Neuronal stem cell (in vitro differentiated cells): ENCODE results near the gene TRIM9.
A peak's percentile ranks its signal among the peaks of the same experiment; 100 is the strongest.

Experiments used
- DNase-seq: peaks from one replicate; pipeline ENCODE4 v3.0.0-alpha.2; 2013; ENCODE audit warnings: low spot score
- H2AFZ ChIP-seq: one replicate; pipeline ENCODE4 v1.6.1; 2013; ENCODE audit warnings: mild to moderate bottlenecking, low read length, inconsistent platforms
- H2AK5ac ChIP-seq: 2 replicates; pipeline ENCODE4 v1.6.1; 2013; ENCODE audit warnings: low read depth, mild to moderate bottlenecking, inconsistent platforms, low read length, moderate library complexity, mixed read lengths
- H2BK120ac ChIP-seq: 2 replicates; pipeline ENCODE4 v1.6.1; 2013; ENCODE audit warnings: low read depth, mild to moderate bottlenecking, inconsistent platforms, low read length, moderate library complexity, mixed read lengths
- H2BK12ac ChIP-seq: one replicate; pipeline ENCODE4 v1.6.1; 2013; ENCODE audit warnings: low read length, inconsistent platforms
- H2BK15ac ChIP-seq: 2 replicates; pipeline ENCODE4 v1.6.1; 2013; ENCODE audit warnings: mild to moderate bottlenecking, low read length, inconsistent platforms, mixed read lengths
- H2BK5ac ChIP-seq: one replicate; pipeline ENCODE4 v1.6.1; 2013; ENCODE audit warnings: inconsistent platforms, mild to moderate bottlenecking, low read length, moderate library complexity
- H3K14ac ChIP-seq: one replicate; pipeline ENCODE4 v1.6.1; 2013; ENCODE audit warnings: low read length, inconsistent platforms
- H3K18ac ChIP-seq: 2 replicates; pipeline ENCODE4 v1.6.1; 2013; ENCODE audit warnings: low read length, inconsistent platforms
- H3K23ac ChIP-seq: 2 replicates; pipeline ENCODE4 v1.6.1; 2013; ENCODE audit warnings: low read depth, mild to moderate bottlenecking, mixed read lengths, low read length, inconsistent platforms; ENCODE audit not compliant: poor library complexity
- H3K27ac ChIP-seq: replicated peaks from 3 replicates; pipeline ENCODE4 v1.5.1; 2013; ENCODE audit warnings: low read length, inconsistent platforms
- H3K27me3 ChIP-seq, 3 experiments: 2 replicates each; pipeline ENCODE4 v1.6.1; 2013; ENCODE audit warnings: low read length in 3 of 3, mild to moderate bottlenecking in 2 of 3, inconsistent platforms in 1 of 3, low read depth in 1 of 3, mixed read lengths in 1 of 3, moderate library complexity in 1 of 3; ENCODE audit not compliant: control insufficient read depth in 3 of 3, insufficient read depth in 3 of 3
- H3K36me3 ChIP-seq, 2 donors: replicated peaks in 1 of 2; 2 replicates each; pipeline ENCODE4 v1.6.1; 2013; ENCODE audit warnings: low read length in 2 of 2; ENCODE audit not compliant: control insufficient read depth in 2 of 2, insufficient read depth in 2 of 2
- H3K4ac ChIP-seq: 2 replicates; pipeline ENCODE4 v1.6.1; 2013; ENCODE audit warnings: inconsistent platforms, mild to moderate bottlenecking, low read length, moderate library complexity
- H3K4me1 ChIP-seq, 2 donors: 1 replicate in 1 of 2; 2 replicates in 1 of 2; pipeline ENCODE4 v1.6.1; 2013; ENCODE audit warnings: low read length in 2 of 2, low read depth in 1 of 2; ENCODE audit not compliant: control insufficient read depth in 2 of 2, insufficient read depth in 1 of 2
- H3K4me2 ChIP-seq: one replicate; pipeline ENCODE4 v1.6.1; 2013; ENCODE audit warnings: mild to moderate bottlenecking, low read length, inconsistent platforms; ENCODE audit not compliant: insufficient read depth, poor library complexity, severe bottlenecking
- H3K4me3 ChIP-seq, 2 donors: 2 replicates each; pipeline ENCODE4 v1.5.1; 2013; ENCODE audit warnings: low read length in 2 of 2, mild to moderate bottlenecking in 2 of 2, inconsistent platforms in 1 of 2, moderate library complexity in 1 of 2
- H3K79me1 ChIP-seq: one replicate; pipeline ENCODE4 v1.6.1; 2013; ENCODE audit warnings: low read depth, mild to moderate bottlenecking, inconsistent platforms, low read length, moderate library complexity
- H3K9ac ChIP-seq: one replicate; pipeline ENCODE4 v1.6.1; 2013; ENCODE audit warnings: mild to moderate bottlenecking, low read depth, low read length, inconsistent platforms; ENCODE audit not compliant: poor library complexity
- H3K9me3 ChIP-seq, 2 donors: replicated peaks in 1 of 2; 2 replicates each; pipeline versions ENCODE3 to v1.6.1; 2013; ENCODE audit warnings: low read length in 2 of 2, mild to moderate bottlenecking in 2 of 2, inconsistent platforms in 1 of 2, low read depth in 1 of 2, mixed read lengths in 1 of 2, moderate library complexity in 1 of 2; ENCODE audit not compliant: control insufficient read depth in 2 of 2, insufficient read depth in 1 of 2
- H4K8ac ChIP-seq: one replicate; pipeline ENCODE4 v1.6.1; 2013; ENCODE audit warnings: low read depth, mild to moderate bottlenecking, inconsistent platforms, low read length, moderate library complexity
- H4K91ac ChIP-seq: one replicate; pipeline ENCODE4 v1.6.1; 2013; ENCODE audit warnings: low read length, low read depth, mild to moderate bottlenecking, inconsistent platforms; ENCODE audit not compliant: poor library complexity
- WGBS, 2 donors: extraction: QIAGEN DNeasy Blood & Tissue Kit; methylation state at CpG; one replicate each; pipeline ENCODE4 v1.1.7; 2013; ENCODE audit warnings: missing lambda C conversion rate in 2 of 2, mixed read lengths in 1 of 2; ENCODE audit not compliant: insufficient read length in 2 of 2, insufficient replicate concordance in 1 of 2; ENCODE audit errors: extremely low coverage in 2 of 2; 5-methylcytosine and 5-hydroxymethylcytosine counted together

TRIM9 gene

DNA sequence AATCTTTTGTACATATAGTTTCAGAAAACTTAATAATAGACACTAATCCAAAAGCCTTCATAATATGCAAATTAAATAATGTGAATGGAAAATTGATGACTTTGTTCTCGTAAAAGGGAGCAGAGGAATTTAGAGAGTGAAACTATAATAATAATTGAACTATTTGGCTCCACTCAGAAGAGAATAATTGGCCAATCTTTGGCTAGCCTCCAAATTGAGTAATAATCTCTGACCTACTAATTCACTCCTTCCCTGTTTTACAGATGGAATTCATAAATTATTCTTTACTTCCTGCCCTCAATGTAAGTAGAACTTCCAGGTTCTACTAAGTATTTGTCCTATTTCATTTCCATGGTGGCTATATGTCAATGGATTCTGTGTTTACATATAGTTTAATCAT, 15.8 kb downstream of the TRIM9 start:
- no peaks in the 10 kb centered on the region for H3K79me1 ChIP-seq
- no peaks in the 10 kb centered on the region for H3K9me3 ChIP-seq
- no peak overlapping the region for H3K9ac ChIP-seq
- no peaks in the 10 kb centered on the region for H3K36me3 ChIP-seq
- no peak overlapping the region for H3K14ac ChIP-seq
- H3K4me3 ChIP-seq, result no peak overlapping the region
- no peak overlapping the region for H4K8ac ChIP-seq
- H3K23ac ChIP-seq, result no peak overlapping the region
- H2BK12ac ChIP-seq, result no peak overlapping the region
- H2BK120ac ChIP-seq, result no peak overlapping the region
- no peak overlapping the region for H2AFZ ChIP-seq
- H3K4me2 ChIP-seq, result no peak overlapping the region
- WGBS, 2 donors, result no CpG with 5 or more reads among the region's 1 CpG
- peaks cover 0 to 3% of the 10 kb centered on the region in 2 donors for H3K4me1 ChIP-seq
- no peak overlapping the region for H3K27ac ChIP-seq
- no peaks in the 10 kb centered on the region for H3K27me3 ChIP-seq
- H3K4ac ChIP-seq, result no peak overlapping the region
- H4K91ac ChIP-seq, result no peak overlapping the region
- H2BK5ac ChIP-seq, result no peak overlapping the region
- no peak overlapping the region for H2BK15ac ChIP-seq
- no peak overlapping the region for H2AK5ac ChIP-seq
- no peak overlapping the region for H3K18ac ChIP-seq
- DNase-seq, result no peak

GRCh38 chr14:51074701-51075385, 20.1 kb downstream of the TRIM9 start:
- Histone ChIP-seq H3K4me3 (no peak overlapping the region), H3K4me2 (no peak overlapping the region), H2AFZ (peak overlapping the region; percentile 9), H2BK120ac (no peak overlapping the region), H3K4ac (no peak overlapping the region), H2BK15ac (no peak overlapping the region), H3K79me1 (no peaks in the 10 kb centered on the region), H3K27ac (no peak overlapping the region), H2AK5ac (no peak overlapping the region), H2BK12ac (no peak overlapping the region), H3K18ac (no peak overlapping the region), H3K36me3 (no peaks in the 10 kb centered on the region), H3K9ac (no peak overlapping the region), H3K9me3 (peaks cover 0 to 5% of the 10 kb centered on the region in 2 donors), H3K14ac (no peak overlapping the region), H4K91ac (no peak overlapping the region), H3K23ac (no peak overlapping the region), H4K8ac (no peak overlapping the region), H2BK5ac (no peak overlapping the region), H3K4me1 (peaks cover 0 to 3% of the 10 kb centered on the region in 2 donors), H3K27me3 (no peaks in the 10 kb centered on the region)
- no peak for DNase-seq
- no CpG with 5 or more reads among the region's 8 CpGs for WGBS, 2 donors

- no CpG with 5 or more reads among the region's 2 CpGs for WGBS, 2 donors
- no peak overlapping the region for H2BK15ac ChIP-seq
Measured at GRCh38 chr14:51073731-51074130, 21.2 kb downstream of the TRIM9 start.

DNA sequence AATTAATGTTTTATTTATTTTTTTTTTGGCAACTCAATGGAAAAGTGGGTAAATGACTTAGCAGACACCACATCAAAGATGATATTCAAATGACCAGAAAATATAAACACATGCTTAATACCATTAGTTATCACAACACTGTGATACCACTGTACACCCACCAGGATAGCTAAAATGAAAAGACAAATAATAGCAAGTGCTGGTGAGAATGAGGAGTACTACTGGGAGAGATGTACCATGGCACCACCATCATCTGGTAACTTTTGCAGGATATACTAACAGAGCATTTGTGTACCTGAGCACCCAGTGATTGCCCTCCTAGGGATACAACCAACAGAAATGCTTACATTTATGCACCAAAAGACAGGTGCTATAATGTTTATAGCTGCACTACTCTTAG, 21.9 kb downstream of the TRIM9 start:
- H3K4me1 ChIP-seq, result peaks cover 0 to 3% of the 10 kb centered on the region in 2 donors
- H3K4ac ChIP-seq, result no peak overlapping the region
- no peak overlapping the region for H3K18ac ChIP-seq
- DNase-seq, result no peak
- H3K36me3 ChIP-seq, result no peaks in the 10 kb centered on the region
- H3K4me2 ChIP-seq, result no peak overlapping the region
- H3K4me3 ChIP-seq, result no peak overlapping the region
- H3K27me3 ChIP-seq, result no peaks in the 10 kb centered on the region
- H4K8ac ChIP-seq, result no peak overlapping the region
- no peak overlapping the region for H4K91ac ChIP-seq
- H3K9ac ChIP-seq, result no peak overlapping the region
- no peak overlapping the region for H2AFZ ChIP-seq
- H3K79me1 ChIP-seq, result no peaks in the 10 kb centered on the region
- no peak overlapping the region for H3K23ac ChIP-seq
- H2BK12ac ChIP-seq, result no peak overlapping the region
- peaks cover 0 to 5% of the 10 kb centered on the region in 2 donors for H3K9me3 ChIP-seq
- no peak overlapping the region for H2BK120ac ChIP-seq
- H2BK15ac ChIP-seq, result no peak overlapping the region
- no peak overlapping the region for H3K27ac ChIP-seq
- H2AK5ac ChIP-seq, result no peak overlapping the region
- H2BK5ac ChIP-seq, result no peak overlapping the region
- no peak overlapping the region for H3K14ac ChIP-seq

More at GRCh38 chr14:51073731-51074130, 21.2 kb downstream of the TRIM9 start:
- Histone ChIP-seq H4K8ac (no peak overlapping the region), H3K27ac (no peak overlapping the region), H4K91ac (no peak overlapping the region), H2AK5ac (no peak overlapping the region), H3K4me3 (no peak overlapping the region), H3K18ac (no peak overlapping the region), H2AFZ (no peak overlapping the region), H2BK12ac (no peak overlapping the region), H3K36me3 (no peaks in the 10 kb centered on the region), H3K4ac (no peak overlapping the region), H3K4me1 (peaks cover 0 to 3% of the 10 kb centered on the region in 2 donors), H3K9ac (no peak overlapping the region), H2BK5ac (no peak overlapping the region), H3K23ac (no peak overlapping the region), H3K14ac (no peak overlapping the region), H3K4me2 (no peak overlapping the region), H3K9me3 (peaks cover 0 to 5% of the 10 kb centered on the region in 2 donors), H3K79me1 (no peaks in the 10 kb centered on the region), H3K27me3 (no peaks in the 10 kb centered on the region), H2BK120ac (no peak overlapping the region)
- no peak for DNase-seq
